ENCODE data around the gene SHROOM4. TPM values are rescaled to one million over a fixed set of nuclear protein-coding genes. Genes with fewer than 3 reads are reported as not detected.
A peak's percentile ranks its signal among the peaks of the same experiment; 100 is the strongest.

The SHROOM4 gene
- polyA plus RNA-seq, 1 experiment, result 0.59 TPM

- TF ChIP-seq CTCF (IDR thresholded peaks at IDR 0.05; ENCODE audit: insufficient read depth, low read depth, low read length), result no peak
- CTCF ChIA-PET, result no interaction called here
- no peak for DNase-seq (ENCODE audit: low read depth)
- no peaks in the 10 kb centered on the region for H3K36me3 ChIP-seq (ENCODE audit: control insufficient read depth, insufficient read depth, low read length)
- no peak overlapping the region for H3K4me3 ChIP-seq (ENCODE audit: low read depth, low read length)
- no peaks in the 10 kb centered on the region for H3K27me3 ChIP-seq (ENCODE audit: control insufficient read depth, insufficient read depth, low read length)
- POLR2A ChIA-PET, result no interaction called here
These were observed 8.7 kb downstream of the SHROOM4 start for GRCh38 chrX:50805276-50805675.

- H3K36me3 ChIP-seq (ENCODE audit: control insufficient read depth, insufficient read depth, low read length), result no peaks in the 10 kb centered on the region
- no peaks in the 10 kb centered on the region for H3K27me3 ChIP-seq (ENCODE audit: control insufficient read depth, insufficient read depth, low read length)
- POLR2A ChIA-PET, result no interaction called here
- no peak overlapping the region for H3K4me3 ChIP-seq (ENCODE audit: low read depth, low read length)
- TF ChIP-seq CTCF (IDR thresholded peaks at IDR 0.05; ENCODE audit: insufficient read depth, low read depth, low read length), result no peak
- no peak for DNase-seq (ENCODE audit: low read depth)
- CTCF ChIA-PET, result no interaction called here
These were observed 12.9 kb downstream of the SHROOM4 start for GRCh38 chrX:50801135-50801534.

GRCh38 chrX:50799531-50799961 lies 14.4 kb downstream of the SHROOM4 start:
- Histone ChIP-seq H3K4me3 (ENCODE audit: low read depth, low read length) (no peak overlapping the region), H3K27me3 (ENCODE audit: control insufficient read depth, insufficient read depth, low read length) (no peaks in the 10 kb centered on the region), H3K36me3 (ENCODE audit: control insufficient read depth, insufficient read depth, low read length) (no peaks in the 10 kb centered on the region)
- CTCF ChIA-PET, result no interaction called here
- POLR2A ChIA-PET, result no interaction called here
- no peak for TF ChIP-seq CTCF (IDR thresholded peaks at IDR 0.05; ENCODE audit: insufficient read depth, low read depth, low read length)
- DNase-seq (ENCODE audit: low read depth), result peak; percentile 18

GRCh38 chrX:50798783-50799182 lies 15.2 kb downstream of the SHROOM4 start:
- no peak for TF ChIP-seq CTCF (IDR thresholded peaks at IDR 0.05; ENCODE audit: insufficient read depth, low read depth, low read length)
- H3K4me3 ChIP-seq (ENCODE audit: low read depth, low read length), result no peak overlapping the region
- no peak for DNase-seq (ENCODE audit: low read depth)
- POLR2A ChIA-PET, result no interaction called here
- H3K36me3 ChIP-seq (ENCODE audit: control insufficient read depth, insufficient read depth, low read length), result no peaks in the 10 kb centered on the region
- CTCF ChIA-PET, result no interaction called here
- no peaks in the 10 kb centered on the region for H3K27me3 ChIP-seq (ENCODE audit: control insufficient read depth, insufficient read depth, low read length)

- Histone ChIP-seq H3K4me3 (ENCODE audit: low read depth, low read length) (no peak overlapping the region), H3K27me3 (ENCODE audit: control insufficient read depth, insufficient read depth, low read length) (no peaks in the 10 kb centered on the region), H3K36me3 (ENCODE audit: control insufficient read depth, insufficient read depth, low read length) (no peaks in the 10 kb centered on the region)
- POLR2A ChIA-PET, result no interaction called here
- no peak for DNase-seq (ENCODE audit: low read depth)
- CTCF ChIA-PET, result no interaction called here
- TF ChIP-seq CTCF (IDR thresholded peaks at IDR 0.05; ENCODE audit: insufficient read depth, low read depth, low read length), result no peak
These were observed 26.9 kb downstream of the SHROOM4 start for GRCh38 chrX:50787099-50787498.

Data from BJ (cell line).